ENCODE measurements around the gene PDCD6IP. TPM values are rescaled to one million over a fixed set of nuclear protein-coding genes. Genes with fewer than 3 reads are reported as not detected.

The PDCD6IP gene
- polyA plus RNA-seq, 1 experiment = 164 TPM

- no peak for DNase-seq (ENCODE audit: low read depth)
- H3K27me3 ChIP-seq (ENCODE audit: control insufficient read depth, insufficient read depth, low read length) = no peaks in the 10 kb centered on the region
- POLR2A ChIA-PET = no interaction called here
- no peaks in the 10 kb centered on the region for H3K36me3 ChIP-seq (ENCODE audit: control insufficient read depth, insufficient read depth, low read length)
- no peak for TF ChIP-seq CTCF (IDR thresholded peaks at IDR 0.05; ENCODE audit: insufficient read depth, low read depth, low read length)
- H3K4me3 ChIP-seq (ENCODE audit: low read depth, low read length) = no peak overlapping the region
- CTCF ChIA-PET = interaction anchor here (1.0 to 1.9 kb wide), 2 partner anchors 8 to 158 kb away, joined by 4 to 8 read pairs; no protein-coding TSS in a partner anchor
Observed at GRCh38 chr3:33795131-33795530, 3.3 kb upstream of the PDCD6IP start.

- Histone ChIP-seq H3K4me3 (ENCODE audit: low read depth, low read length) (no peak overlapping the region), H3K36me3 (ENCODE audit: control insufficient read depth, insufficient read depth, low read length) (no peaks in the 10 kb centered on the region), H3K27me3 (ENCODE audit: control insufficient read depth, insufficient read depth, low read length) (no peaks in the 10 kb centered on the region)
- no peak for DNase-seq (ENCODE audit: low read depth)
- no peak for TF ChIP-seq CTCF (IDR thresholded peaks at IDR 0.05; ENCODE audit: insufficient read depth, low read depth, low read length)
- POLR2A ChIA-PET = interaction anchor here (0.6 kb wide), 1 partner anchor 29 kb away, joined by 3 read pairs; no protein-coding TSS in a partner anchor
- CTCF ChIA-PET = interaction anchor here (1.9 kb wide), 1 partner anchor 9 kb away, joined by 8 read pairs; no protein-coding TSS in a partner anchor
Observed at GRCh38 chr3:33795856-33796536, 2.4 kb upstream of the PDCD6IP start.

GRCh38 chr3:33798113-33798417 is 365 bp upstream of the PDCD6IP start:
- ChIA-PET POLR2A (interaction anchor here (0.6 kb wide), 2 partner anchors 11 to 23 kb away, joined by 3 to 4 read pairs; no protein-coding TSS in a partner anchor), CTCF (interaction anchor here (1.1 to 2.5 kb wide), 5 partner anchors 11 to 161 kb away, joined by 3 to 10 read pairs (median 6); no protein-coding TSS in a partner anchor)
- Histone ChIP-seq H3K27me3 (ENCODE audit: control insufficient read depth, insufficient read depth, low read length) (no peaks in the 10 kb centered on the region), H3K36me3 (ENCODE audit: control insufficient read depth, insufficient read depth, low read length) (no peaks in the 10 kb centered on the region), H3K4me3 (ENCODE audit: low read depth, low read length) (peak overlapping the region; percentile 85)
- no peak for TF ChIP-seq CTCF (IDR thresholded peaks at IDR 0.05; ENCODE audit: insufficient read depth, low read depth, low read length)
- DNase-seq (ENCODE audit: low read depth) = no peak

- TF ChIP-seq CTCF (IDR thresholded peaks at IDR 0.05; ENCODE audit: insufficient read depth, low read depth, low read length) = no peak
- CTCF ChIA-PET = interaction anchor here (1.1 to 2.5 kb wide), 5 partner anchors 12 to 163 kb away, joined by 3 to 10 read pairs (median 6); no protein-coding TSS in a partner anchor
- DNase-seq (ENCODE audit: low read depth) = no peak
- POLR2A ChIA-PET = interaction anchor here (0.5 kb wide), 1 partner anchor 12 kb away, joined by 3 read pairs; no protein-coding TSS in a partner anchor
- H3K4me3 ChIP-seq (ENCODE audit: low read depth, low read length) = peak overlapping the region; percentile 85
- no peaks in the 10 kb centered on the region for H3K36me3 ChIP-seq (ENCODE audit: control insufficient read depth, insufficient read depth, low read length)
- no peaks in the 10 kb centered on the region for H3K27me3 ChIP-seq (ENCODE audit: control insufficient read depth, insufficient read depth, low read length)
Observed at GRCh38 chr3:33799202-33799551, 747 bp downstream of the PDCD6IP start.

- CTCF ChIA-PET = no interaction called here
- POLR2A ChIA-PET = no interaction called here
- no peaks in the 10 kb centered on the region for H3K36me3 ChIP-seq (ENCODE audit: control insufficient read depth, insufficient read depth, low read length)
Observed at GRCh38 chr3:33803252-33803651, 4.8 kb downstream of the PDCD6IP start.

More at GRCh38 chr3:33803252-33803651, 4.8 kb downstream of the PDCD6IP start:
- DNase-seq (ENCODE audit: low read depth) = no peak
- no peak for TF ChIP-seq CTCF (IDR thresholded peaks at IDR 0.05; ENCODE audit: insufficient read depth, low read depth, low read length)
- Histone ChIP-seq H3K27me3 (ENCODE audit: control insufficient read depth, insufficient read depth, low read length) (no peaks in the 10 kb centered on the region), H3K4me3 (ENCODE audit: low read depth, low read length) (no peak overlapping the region)
